Measurements from ENCODE around the gene SLC25A34.
"Not testable (repeated sequence)": the region's sequence is repeated elsewhere in the genome, so short reads cannot be mapped to it uniquely, and the experiment has no call there.

Gene SLC25A34

GRCh38 chr1:15736038-15736891, at the start of gene SLC25A34:
SLC25A34 (plus strand) TSS chr1:15736258; CDS start chr1:15736486, 228 bp downstream.
- no peak for DNase-seq (ENCODE audit: low read depth)

GRCh38 chr1:15687446-15687845, 48.6 kb upstream of the SLC25A34 start:
- no peak for DNase-seq (ENCODE audit: low read depth)

GRCh38 chr1:15690317-15690716, 45.7 kb upstream of the SLC25A34 start:
- DNase-seq (ENCODE audit: low read depth), result no peak

GRCh38 chr1:15691434-15692032, 44.5 kb upstream of the SLC25A34 start:
- no peak for DNase-seq (ENCODE audit: low read depth)

- DNase-seq (ENCODE audit: low read depth), result no peak
Observed at GRCh38 chr1:15692121-15692682, 43.9 kb upstream of the SLC25A34 start.

DNA sequence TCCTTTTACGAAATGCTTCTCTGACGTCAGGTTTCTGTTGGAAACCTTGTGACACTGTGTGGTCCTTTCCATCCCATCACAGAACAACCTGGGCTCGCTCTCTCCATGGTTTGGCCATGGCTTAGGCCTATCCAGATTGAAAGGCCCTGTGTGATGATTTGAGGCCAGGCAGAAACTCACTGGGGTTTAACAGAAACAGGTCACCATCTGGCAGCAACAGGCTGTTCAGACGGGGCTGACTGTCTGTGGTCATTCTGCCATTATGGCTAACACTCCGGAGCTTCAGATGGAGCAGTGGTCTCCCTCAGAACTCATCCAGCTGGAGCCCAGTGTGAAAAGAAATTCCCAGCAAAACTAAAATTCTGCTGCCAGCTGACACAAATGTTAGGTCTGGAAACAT, 42.7 kb upstream of the SLC25A34 start:
- DNase-seq (ENCODE audit: low read depth), result no peak

DNA sequence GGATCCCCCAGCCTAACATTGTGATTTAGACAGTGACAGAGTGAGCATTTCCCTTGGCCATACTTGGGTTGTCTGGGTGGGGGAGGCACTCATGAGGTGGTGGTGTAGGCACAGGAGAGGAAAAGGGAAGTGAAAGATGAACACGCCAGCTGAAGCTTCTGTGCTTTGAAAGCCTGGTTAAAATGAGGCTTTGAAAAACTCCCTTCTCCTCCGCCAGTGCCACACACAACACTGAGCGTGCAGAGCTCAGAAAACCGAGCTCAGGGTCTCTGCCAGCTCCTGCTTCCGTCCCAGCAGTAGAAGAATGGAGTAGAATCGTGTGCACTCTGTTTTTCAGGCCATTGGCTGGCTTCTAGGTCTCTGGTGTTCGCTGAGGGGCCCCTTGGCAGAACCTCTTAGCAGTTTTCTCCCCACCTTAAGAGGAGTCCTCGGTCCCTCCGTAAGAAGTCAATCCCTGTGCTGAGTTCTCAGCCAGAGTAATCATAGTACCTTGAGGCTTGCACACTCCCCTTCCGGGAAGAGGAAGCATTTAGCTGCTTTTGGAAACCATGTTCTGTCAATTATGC, 39.0 kb upstream of the SLC25A34 start:
- DNase-seq (ENCODE audit: low read depth), result no peak

DNA sequence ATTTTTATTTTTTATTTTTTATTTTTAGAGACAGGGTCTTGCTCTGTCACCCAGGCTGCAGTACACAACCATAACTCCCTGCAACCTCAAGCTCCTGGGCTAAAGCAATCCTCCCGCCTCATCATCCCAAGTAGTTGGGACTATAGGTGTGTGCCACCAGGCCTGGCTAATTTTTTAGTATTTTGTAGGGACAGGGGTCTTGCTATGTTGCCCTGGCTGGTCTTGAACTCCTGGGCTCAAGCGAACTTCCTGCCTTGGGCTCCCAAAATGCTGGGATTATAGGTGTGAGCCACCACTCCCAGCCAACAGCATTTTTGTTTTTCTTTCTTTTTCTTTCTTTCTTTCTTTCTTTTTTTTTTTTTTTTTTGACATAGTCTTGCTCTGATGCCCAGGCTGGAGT, 37.9 kb upstream of the SLC25A34 start:
- DNase-seq (ENCODE audit: low read depth), result no peak

- not testable (repeated sequence) for DNase-seq (ENCODE audit: low read depth)
Observed at GRCh38 chr1:15699321-15699720, 36.7 kb upstream of the SLC25A34 start.

- DNase-seq (ENCODE audit: low read depth), result no peak
Observed at GRCh38 chr1:15700508-15700907, 35.5 kb upstream of the SLC25A34 start.

GRCh38 chr1:15701784-15702183, 34.3 kb upstream of the SLC25A34 start:
- DNase-seq (ENCODE audit: low read depth), result no peak

DNA sequence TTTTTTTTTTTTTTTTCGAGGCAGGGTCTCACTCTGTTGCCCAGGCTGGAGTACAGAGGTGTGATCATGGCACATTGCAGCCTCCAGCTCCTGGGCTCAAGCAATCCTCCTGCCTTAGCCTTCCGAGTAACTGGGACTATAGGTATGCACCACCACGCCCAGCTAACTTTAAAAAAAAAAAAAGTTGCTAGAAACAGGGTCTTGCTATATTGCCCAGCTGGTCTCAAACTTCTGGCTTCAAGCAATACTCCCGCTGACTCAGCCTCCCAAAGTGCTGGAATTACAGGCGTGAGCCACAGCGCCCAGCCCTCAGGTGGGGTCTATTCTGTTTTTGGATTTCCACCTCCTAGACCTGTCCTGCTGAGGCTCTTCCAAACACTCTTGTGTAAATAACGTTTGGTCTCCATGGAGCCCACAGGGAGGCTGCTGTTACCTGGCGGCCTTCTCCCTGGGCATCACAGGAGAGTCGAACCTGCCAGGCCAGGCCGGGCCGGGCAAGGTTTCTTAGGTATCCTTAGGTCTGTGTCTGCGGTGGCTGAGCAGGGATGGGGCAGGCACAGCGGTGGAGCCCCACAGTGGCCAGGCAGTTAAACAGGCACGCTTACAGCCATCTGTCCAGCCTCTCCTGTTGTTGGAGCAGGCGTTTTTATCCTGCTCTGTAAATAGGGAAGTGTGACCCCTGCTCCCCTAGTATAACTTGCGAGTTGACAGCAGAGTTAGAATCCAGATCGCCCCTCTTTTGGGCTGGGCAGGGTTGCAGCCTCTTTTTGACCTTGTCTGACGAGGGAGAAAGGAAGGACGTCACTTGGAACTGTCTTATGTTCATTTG, 33.1 kb upstream of the SLC25A34 start:
- no peak for DNase-seq (ENCODE audit: low read depth)

DNA sequence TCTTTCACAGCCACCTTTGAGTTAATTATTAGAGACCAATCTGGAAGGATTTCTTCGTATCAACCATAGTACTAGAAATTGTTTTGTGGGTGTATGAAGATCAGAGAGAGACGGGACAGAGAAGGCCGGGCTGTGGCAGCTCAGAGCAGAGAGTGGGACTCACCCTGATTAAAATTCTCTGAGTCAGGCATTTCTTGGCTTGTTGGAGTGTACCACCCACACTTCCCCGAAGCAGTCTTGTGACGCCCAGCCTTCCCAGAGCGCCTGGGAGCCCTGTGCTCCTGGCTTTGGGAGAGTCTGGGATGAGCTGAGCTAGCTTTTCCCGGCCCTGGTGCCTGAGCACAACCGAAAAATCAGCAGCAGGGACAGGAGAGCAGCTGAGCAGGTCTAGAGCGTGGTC, 32.5 kb upstream of the SLC25A34 start:
- peak; percentile 75 for DNase-seq (ENCODE audit: low read depth)

GRCh38 chr1:15704526-15705183, 31.4 kb upstream of the SLC25A34 start:
- no peak for DNase-seq (ENCODE audit: low read depth)

GRCh38 chr1:15705184-15705566, 30.9 kb upstream of the SLC25A34 start:
- DNase-seq (ENCODE audit: low read depth), result no peak

DNA sequence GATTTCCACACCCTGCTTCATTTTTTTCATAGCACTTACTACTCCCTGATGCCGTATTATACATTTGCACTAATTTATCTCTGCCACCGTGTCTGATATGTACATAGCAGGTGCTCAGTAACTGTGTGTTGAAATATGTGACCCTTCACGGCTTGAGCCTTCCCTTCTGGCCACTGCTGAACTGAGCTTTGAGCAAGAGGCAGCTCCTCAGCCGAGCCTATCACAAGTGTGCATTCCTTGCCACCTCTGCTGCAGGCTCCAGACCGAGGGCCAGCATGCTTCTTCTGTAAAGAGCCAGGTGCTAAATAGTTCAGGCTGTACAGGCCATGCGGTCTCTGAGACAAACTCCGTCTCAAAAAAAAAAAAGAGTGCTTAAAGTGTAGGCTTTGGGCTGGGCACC, 29.3 kb upstream of the SLC25A34 start:
- no peak for DNase-seq (ENCODE audit: low read depth)

DNA sequence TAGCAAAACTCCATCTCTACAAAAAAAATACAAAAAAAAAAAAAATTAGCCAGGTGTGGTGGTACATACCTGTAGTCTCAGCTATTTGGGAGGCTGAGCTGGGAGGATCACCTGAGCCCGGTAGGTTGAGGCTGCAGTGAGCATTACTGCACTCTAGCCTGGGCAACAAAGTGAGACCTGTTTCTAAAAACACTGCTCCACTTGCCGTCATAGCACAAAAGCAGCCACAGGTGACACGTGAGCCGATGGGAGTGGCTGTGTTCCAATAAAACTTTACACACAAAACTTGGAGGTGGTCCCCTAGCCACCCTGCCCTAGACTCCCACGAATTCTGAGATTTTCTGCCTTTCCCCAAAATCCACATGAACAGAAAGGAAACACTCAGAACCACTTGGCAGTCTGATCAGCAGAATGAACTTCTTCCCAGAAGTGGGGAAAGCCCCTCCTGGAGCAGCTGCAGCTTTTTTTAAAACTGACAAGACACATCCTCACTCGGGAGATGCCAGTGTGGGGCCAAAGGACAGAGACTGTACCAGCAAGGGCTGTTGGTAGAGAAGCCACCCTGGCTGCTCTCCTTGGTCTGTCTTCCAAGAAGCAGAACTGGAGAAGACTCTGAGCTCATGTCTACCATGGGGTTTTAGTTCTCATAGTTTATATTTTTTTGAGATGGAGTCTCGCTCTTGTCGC, 28.7 kb upstream of the SLC25A34 start:
- no peak for DNase-seq (ENCODE audit: low read depth)

- no peak for DNase-seq (ENCODE audit: low read depth)
Observed at GRCh38 chr1:15708486-15709137, 27.4 kb upstream of the SLC25A34 start.

GRCh38 chr1:15709226-15709625, 26.8 kb upstream of the SLC25A34 start:
- DNase-seq (ENCODE audit: low read depth), result no peak

GRCh38 chr1:15712168-15712567, 23.9 kb upstream of the SLC25A34 start:
- DNase-seq (ENCODE audit: low read depth), result no peak

Measured in fibroblast of the conjunctiva (primary cell).